ENCODE data around the gene TMEM163. TPM values are rescaled to one million over a fixed set of nuclear protein-coding genes. Genes with fewer than 3 reads are reported as not detected.
A peak's percentile ranks its signal among the peaks of the same experiment; 100 is the strongest.

Gene TMEM163
- total and polyA plus RNA-seq, 2 of the 13 experiments (the other 11 are each of a cell fraction or from before 2014, with no cell fraction given): 0.05 TPM; not detected in 1

GRCh38 chr2:134766583-134766982, 47.8 kb upstream of the TMEM163 start:
- Histone ChIP-seq H3K4me2 (ENCODE audit: low read depth, low read length) (no peak overlapping the region), H3K27me3 (ENCODE audit: control insufficient read depth in 1 of 2, insufficient read depth in 2 of 2, low read length in 2 of 2) (peaks cover 0 to 5% of the 10 kb centered on the region in 2 experiments; a peak in 1 of 5 replicates), H3K4me1 (ENCODE audit: insufficient read depth, low read length) (no peaks in the 10 kb centered on the region), H3K27ac (ENCODE audit: extremely low read length, insufficient read depth, low read length) (no peak overlapping the region), H3K36me3 (replicated peaks in 1 of 2; ENCODE audit: control insufficient read depth in 1 of 2, insufficient read depth in 2 of 2, low read length in 2 of 2) (no peaks in the 10 kb centered on the region), H3K4me3 (replicated peaks in 1 of 3; ENCODE audit: insufficient read depth in 1 of 3, low read depth in 2 of 3, low read length in 3 of 3) (no peak overlapping the region), H3K79me2 (ENCODE audit: insufficient read depth, low read length) (no peaks in the 10 kb centered on the region), H4K20me1 (ENCODE audit: insufficient read depth, low read length) (no peaks in the 10 kb centered on the region), H3K9me3 (ENCODE audit: low read length) (no peaks in the 10 kb centered on the region), H3K9ac (ENCODE audit: insufficient read depth, low read depth, low read length) (no peak overlapping the region), H2AFZ (ENCODE audit: low read length) (no peak overlapping the region)
- intact Hi-C loops (cut with micrococcal nuclease; ENCODE audit: unreplicated experiment) (no loop called here), in situ Hi-C loops (cut with HindIII; ENCODE audit: extremely low pct_ligation_motif_present, low pct_unique_long_range_greater_than_20kb) (no loop called here)
- 21% methylated on average over 5 of the region's 5 CpGs for WGBS (ENCODE audit: low lambda C conversion rate)
- ChIA-PET CTCF (ENCODE audit: low intra/inter-chr PET ratio, low total read pairs) (no interaction called here), POLR2A (no interaction called here)
- no peak for DNase-seq (ENCODE audit: low spot score)
- no peak for ATAC-seq
- BruUV-seq (replicated peaks): no TSS peak
- no peak for FAIRE-seq
- TF ChIP-seq CAMTA2 (CRISPR knock-in tag; IDR thresholded peaks at IDR 0.05; ENCODE audit: borderline replicate concordance) (no peak), CREB1 (IDR thresholded peaks at IDR 0.05) (peak; percentile 92), CREB1 (CRISPR knock-in tag; IDR thresholded peaks at IDR 0.05) (no peak), ZNF720 (CRISPR knock-in tag; IDR thresholded peaks at IDR 0.05) (no peak), RELA (CRISPR knock-in tag; IDR thresholded peaks at IDR 0.05) (no peak), ATF7 (IDR thresholded peaks at IDR 0.05) (peak; percentile 91), ATF7 (CRISPR knock-in tag; IDR thresholded peaks at IDR 0.05) (no peak), MEIS2 (CRISPR knock-in tag; IDR thresholded peaks at IDR 0.05) (no peak), ZNF740 (CRISPR knock-in tag; IDR thresholded peaks at IDR 0.05) (no peak), ZNF607 (CRISPR knock-in tag; IDR thresholded peaks at IDR 0.05; ENCODE audit: borderline replicate concordance) (no peak), ZFAT (CRISPR knock-in tag; conservative IDR thresholded peaks at IDR 0.05) (no peak), ZNF790 (CRISPR knock-in tag; IDR thresholded peaks at IDR 0.05; ENCODE audit: borderline replicate concordance) (no peak), SMC3 (IDR thresholded peaks at IDR 0.05; ENCODE audit: low read length) (no peak)

Data from HepG2 (cell line).